WERI-Rb-1 (cell line): ENCODE measurements around the gene WFS1.

ENCODE experiments used
- DNase-seq: peaks from one replicate; pipeline ENCODE4 v3.0.0-alpha.2; 2020
- H3K27ac ChIP-seq: fragments of 250-450 bp; sonication (Bioruptor Pico); 2 replicates; pipeline ENCODE4 v1.5.1; 2020; ENCODE audit warnings: mild to moderate bottlenecking, moderate library complexity
- H3K27me3 ChIP-seq: fragments of 250-450 bp; sonication (Bioruptor Pico); 2 replicates; pipeline ENCODE4 v1.5.1; 2021; ENCODE audit warnings: mild to moderate bottlenecking, low read depth, moderate library complexity; ENCODE audit not compliant: insufficient read depth, severe bottlenecking
- H3K36me3 ChIP-seq: fragments of 250-450 bp; sonication (Bioruptor Pico); 2 replicates; pipeline ENCODE4 v1.5.1; 2020; ENCODE audit warnings: mild to moderate bottlenecking, moderate library complexity
- H3K4me3 ChIP-seq: 2 replicates; pipeline ENCODE4 v1.5.1; 2011; ENCODE audit warnings: low read depth, mild to moderate bottlenecking, control low read depth, low read length
- H3K9me3 ChIP-seq: fragments of 250-450 bp; sonication (Bioruptor Pico); 2 replicates; pipeline ENCODE4 v1.5.1; 2021; ENCODE audit warnings: mild to moderate bottlenecking, moderate library complexity; ENCODE audit not compliant: severe bottlenecking
- CTCF ChIP-seq: IDR thresholded peaks from 2 replicates; pipeline ENCODE4 v1.5.1; 2011; ENCODE audit warnings: low read depth, mild to moderate bottlenecking, control low read depth, inconsistent platforms, low read length

Gene WFS1

DNA sequence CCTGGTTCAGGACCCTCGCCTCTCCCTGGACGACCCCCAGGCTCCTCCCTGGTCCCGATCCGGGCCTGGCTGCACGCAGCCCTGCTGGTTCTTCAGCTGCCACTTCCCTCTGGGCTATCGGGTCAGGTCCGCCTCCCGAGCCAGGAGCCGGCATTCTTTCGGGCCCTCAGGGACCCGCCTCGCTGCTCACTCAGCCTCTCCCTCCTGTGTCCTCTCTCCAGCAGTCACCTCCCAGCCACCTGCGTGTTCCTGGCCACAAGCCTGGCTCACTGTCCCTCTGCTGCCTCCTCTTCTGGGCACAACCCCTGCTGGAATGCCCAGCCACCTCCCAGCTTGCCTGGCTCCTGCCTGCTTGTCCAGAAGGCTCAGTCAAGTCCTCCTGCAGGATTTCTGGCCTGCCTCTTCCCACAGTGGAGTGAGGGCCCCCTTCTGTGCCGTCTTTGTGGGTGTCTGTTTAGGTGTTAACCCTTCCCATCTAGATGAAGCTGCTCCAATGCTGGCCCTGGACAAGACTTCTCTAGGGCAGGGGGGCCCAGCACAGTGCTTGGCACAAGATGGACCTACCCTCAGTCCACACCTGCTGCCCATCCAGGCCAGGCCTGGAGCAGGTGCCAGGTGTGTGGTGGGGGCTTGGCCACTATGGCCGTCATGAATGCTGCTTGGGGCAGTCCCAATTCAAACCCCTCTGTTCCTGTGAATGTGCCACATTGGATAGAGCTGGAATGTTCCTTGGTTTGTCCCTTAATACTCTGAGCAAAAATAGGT lies 2.2 kb downstream of the WFS1 start:
- no peaks in the 10 kb centered on the region for H3K36me3 ChIP-seq
- no peaks in the 10 kb centered on the region for H3K27me3 ChIP-seq
- H3K9me3 ChIP-seq, result no peaks in the 10 kb centered on the region
- no peak overlapping the region for H3K27ac ChIP-seq
- TF ChIP-seq CTCF, result no peak
- no peak overlapping the region for H3K4me3 ChIP-seq
- no peak for DNase-seq

GRCh38 chr4:6272863-6273660 lies 3.4 kb downstream of the WFS1 start:
- peaks cover 6% of the 10 kb centered on the region for H3K36me3 ChIP-seq
- TF ChIP-seq CTCF, result no peak
- no peaks in the 10 kb centered on the region for H3K27me3 ChIP-seq
- H3K4me3 ChIP-seq, result no peak overlapping the region
- no peak overlapping the region; the same call in 1 of the 2 replicates for H3K27ac ChIP-seq
- DNase-seq, result peak; percentile 55
- H3K9me3 ChIP-seq, result no peaks in the 10 kb centered on the region

DNA sequence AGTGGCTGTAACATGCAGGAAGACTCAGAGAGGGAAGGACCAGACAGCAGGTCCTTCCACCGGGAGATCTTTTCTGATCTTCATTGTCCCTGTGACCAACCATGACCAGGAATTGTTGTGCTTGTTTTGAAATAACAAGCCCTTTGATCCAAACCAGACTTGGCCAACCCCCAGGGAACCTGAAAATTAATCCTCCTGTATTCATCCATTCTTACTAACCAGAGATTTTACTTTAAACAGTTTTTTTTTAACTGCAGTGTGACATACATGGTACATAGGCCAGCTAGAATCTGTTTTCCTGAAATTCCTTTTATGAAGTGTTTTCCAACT lies 4.0 kb downstream of the WFS1 start:
- DNase-seq, result no peak
- H3K9me3 ChIP-seq, result no peaks in the 10 kb centered on the region
- H3K27me3 ChIP-seq, result no peaks in the 10 kb centered on the region
- H3K36me3 ChIP-seq, result peaks cover 11% of the 10 kb centered on the region
- H3K4me3 ChIP-seq, result no peak overlapping the region
- H3K27ac ChIP-seq, result no peak overlapping the region
- no peak for TF ChIP-seq CTCF

GRCh38 chr4:6275351-6275750 lies 5.7 kb downstream of the WFS1 start:
- Histone ChIP-seq H3K4me3 (no peak overlapping the region), H3K36me3 (peaks cover 17% of the 10 kb centered on the region), H3K9me3 (no peaks in the 10 kb centered on the region), H3K27me3 (no peaks in the 10 kb centered on the region), H3K27ac (no peak overlapping the region)
- no peak for DNase-seq
- TF ChIP-seq CTCF, result no peak

- no peak for TF ChIP-seq CTCF
- no peaks in the 10 kb centered on the region for H3K27me3 ChIP-seq
- H3K36me3 ChIP-seq, result peaks cover 22% of the 10 kb centered on the region
- no peak for DNase-seq
- H3K9me3 ChIP-seq, result no peaks in the 10 kb centered on the region
- H3K4me3 ChIP-seq, result no peak overlapping the region
- no peak overlapping the region for H3K27ac ChIP-seq
Measured at GRCh38 chr4:6275898-6276806, 6.5 kb downstream of the WFS1 start.
